22Rv1 (cell line): ENCODE data around the gene PLCB1.

Source experiments
- ZFX ChIP-seq: fragments of 450-650 bp; IDR thresholded peaks from 2 replicates; pipeline ENCODE4 v1.6.1; 2017; ENCODE audit warnings: antibody characterized with exemption, borderline replicate concordance
- TF ChIP-seq, protein P1 (sequence below): fragments of 450-650 bp; IDR thresholded peaks from 2 replicates; pipeline ENCODE4 v1.5.1; 2017; ENCODE audit warnings: mild to moderate bottlenecking

DNA sequence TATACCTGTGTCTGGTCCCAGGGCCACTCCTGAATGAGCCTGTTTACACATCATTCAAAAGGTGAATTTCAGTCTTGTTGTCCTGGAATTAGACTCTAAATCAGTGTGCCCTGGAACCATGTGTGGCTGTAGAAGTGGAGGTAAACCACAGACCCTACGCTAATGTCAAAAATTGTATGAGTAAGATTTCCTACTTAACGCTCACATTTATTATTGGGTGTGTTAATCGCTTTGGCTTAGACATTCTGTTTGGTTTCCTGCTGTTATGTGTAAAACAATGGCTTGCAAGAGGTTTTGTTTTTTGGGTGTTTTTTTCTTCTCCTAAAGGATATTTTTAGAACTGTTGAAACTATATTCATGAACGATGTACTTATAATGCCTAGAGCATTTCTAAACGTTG is 19.3 kb downstream of the PLCB1 start:
- TF ChIP-seq, protein P1, sequence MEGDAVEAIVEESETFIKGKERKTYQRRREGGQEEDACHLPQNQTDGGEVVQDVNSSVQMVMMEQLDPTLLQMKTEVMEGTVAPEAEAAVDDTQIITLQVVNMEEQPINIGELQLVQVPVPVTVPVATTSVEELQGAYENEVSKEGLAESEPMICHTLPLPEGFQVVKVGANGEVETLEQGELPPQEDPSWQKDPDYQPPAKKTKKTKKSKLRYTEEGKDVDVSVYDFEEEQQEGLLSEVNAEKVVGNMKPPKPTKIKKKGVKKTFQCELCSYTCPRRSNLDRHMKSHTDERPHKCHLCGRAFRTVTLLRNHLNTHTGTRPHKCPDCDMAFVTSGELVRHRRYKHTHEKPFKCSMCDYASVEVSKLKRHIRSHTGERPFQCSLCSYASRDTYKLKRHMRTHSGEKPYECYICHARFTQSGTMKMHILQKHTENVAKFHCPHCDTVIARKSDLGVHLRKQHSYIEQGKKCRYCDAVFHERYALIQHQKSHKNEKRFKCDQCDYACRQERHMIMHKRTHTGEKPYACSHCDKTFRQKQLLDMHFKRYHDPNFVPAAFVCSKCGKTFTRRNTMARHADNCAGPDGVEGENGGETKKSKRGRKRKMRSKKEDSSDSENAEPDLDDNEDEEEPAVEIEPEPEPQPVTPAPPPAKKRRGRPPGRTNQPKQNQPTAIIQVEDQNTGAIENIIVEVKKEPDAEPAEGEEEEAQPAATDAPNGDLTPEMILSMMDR, result no peak
- TF ChIP-seq ZFX, result no peak
